ENCODE results near the gene SLC44A3.

Gene SLC44A3

DNA sequence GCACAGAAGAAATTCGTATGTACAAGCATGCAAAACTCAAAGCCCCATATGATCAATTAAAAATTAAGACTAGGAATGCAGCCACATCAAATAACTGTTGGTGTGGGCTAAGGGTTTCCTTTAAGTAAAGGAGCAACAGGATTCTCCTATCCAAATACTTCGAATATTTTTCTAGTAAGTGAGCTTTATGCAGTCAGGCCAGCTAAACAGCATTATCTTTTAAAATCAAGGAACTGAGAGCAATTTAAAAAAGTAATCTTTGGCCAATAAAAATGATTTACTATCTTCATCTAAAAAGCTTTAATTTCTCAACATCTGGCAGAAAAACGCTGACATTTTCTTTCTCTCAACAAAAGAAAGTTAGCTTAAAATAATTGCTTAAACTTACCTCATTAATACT lies 87.0 kb downstream of the SLC44A3 start (continued):
- TF ChIP-seq, protein P1, sequence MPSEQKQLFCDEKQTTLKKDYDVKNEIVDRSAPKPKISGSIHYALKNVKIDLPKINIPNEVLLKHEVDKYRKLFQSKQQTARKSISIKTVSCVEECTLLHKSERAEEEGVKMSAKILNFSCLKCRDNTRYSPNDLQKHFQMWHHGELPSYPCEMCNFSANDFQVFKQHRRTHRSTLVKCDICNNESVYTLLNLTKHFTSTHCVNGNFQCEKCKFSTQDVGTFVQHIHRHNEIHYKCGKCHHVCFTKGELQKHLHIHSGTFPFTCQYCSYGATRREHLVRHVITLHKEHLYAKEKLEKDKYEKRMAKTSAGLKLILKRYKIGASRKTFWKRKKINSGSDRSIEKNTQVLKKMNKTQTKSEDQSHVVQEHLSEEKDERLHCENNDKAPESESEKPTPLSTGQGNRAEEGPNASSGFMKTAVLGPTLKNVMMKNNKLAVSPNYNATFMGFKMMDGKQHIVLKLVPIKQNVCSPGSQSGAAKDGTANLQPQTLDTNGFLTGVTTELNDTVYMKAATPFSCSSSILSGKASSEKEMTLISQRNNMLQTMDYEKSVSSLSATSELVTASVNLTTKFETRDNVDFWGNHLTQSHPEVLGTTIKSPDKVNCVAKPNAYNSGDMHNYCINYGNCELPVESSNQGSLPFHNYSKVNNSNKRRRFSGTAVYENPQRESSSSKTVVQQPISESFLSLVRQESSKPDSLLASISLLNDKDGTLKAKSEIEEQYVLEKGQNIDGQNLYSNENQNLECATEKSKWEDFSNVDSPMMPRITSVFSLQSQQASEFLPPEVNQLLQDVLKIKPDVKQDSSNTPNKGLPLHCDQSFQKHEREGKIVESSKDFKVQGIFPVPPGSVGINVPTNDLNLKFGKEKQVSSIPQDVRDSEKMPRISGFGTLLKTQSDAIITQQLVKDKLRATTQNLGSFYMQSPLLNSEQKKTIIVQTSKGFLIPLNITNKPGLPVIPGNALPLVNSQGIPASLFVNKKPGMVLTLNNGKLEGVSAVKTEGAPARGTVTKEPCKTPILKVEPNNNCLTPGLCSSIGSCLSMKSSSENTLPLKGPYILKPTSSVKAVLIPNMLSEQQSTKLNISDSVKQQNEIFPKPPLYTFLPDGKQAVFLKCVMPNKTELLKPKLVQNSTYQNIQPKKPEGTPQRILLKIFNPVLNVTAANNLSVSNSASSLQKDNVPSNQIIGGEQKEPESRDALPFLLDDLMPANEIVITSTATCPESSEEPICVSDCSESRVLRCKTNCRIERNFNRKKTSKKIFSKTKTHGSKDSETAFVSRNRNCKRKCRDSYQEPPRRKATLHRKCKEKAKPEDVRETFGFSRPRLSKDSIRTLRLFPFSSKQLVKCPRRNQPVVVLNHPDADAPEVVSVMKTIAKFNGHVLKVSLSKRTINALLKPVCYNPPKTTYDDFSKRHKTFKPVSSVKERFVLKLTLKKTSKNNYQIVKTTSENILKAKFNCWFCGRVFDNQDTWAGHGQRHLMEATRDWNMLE (tag by site-specific recombination; conservative IDR thresholded peaks at IDR 0.05; ENCODE audit: low read depth) = no peak
- TF ChIP-seq ZNF324 (tag by site-specific recombination; IDR thresholded peaks at IDR 0.05) = no peak
- TF ChIP-seq IKZF3 (tag by site-specific recombination; IDR thresholded peaks at IDR 0.05) = no peak
- no peak for TF ChIP-seq YY1 (tag by site-specific recombination; IDR thresholded peaks at IDR 0.05)
- no peak for TF ChIP-seq ZNF19 (tag by site-specific recombination; IDR thresholded peaks at IDR 0.05; ENCODE audit: low read depth)
- TF ChIP-seq, protein P2, sequence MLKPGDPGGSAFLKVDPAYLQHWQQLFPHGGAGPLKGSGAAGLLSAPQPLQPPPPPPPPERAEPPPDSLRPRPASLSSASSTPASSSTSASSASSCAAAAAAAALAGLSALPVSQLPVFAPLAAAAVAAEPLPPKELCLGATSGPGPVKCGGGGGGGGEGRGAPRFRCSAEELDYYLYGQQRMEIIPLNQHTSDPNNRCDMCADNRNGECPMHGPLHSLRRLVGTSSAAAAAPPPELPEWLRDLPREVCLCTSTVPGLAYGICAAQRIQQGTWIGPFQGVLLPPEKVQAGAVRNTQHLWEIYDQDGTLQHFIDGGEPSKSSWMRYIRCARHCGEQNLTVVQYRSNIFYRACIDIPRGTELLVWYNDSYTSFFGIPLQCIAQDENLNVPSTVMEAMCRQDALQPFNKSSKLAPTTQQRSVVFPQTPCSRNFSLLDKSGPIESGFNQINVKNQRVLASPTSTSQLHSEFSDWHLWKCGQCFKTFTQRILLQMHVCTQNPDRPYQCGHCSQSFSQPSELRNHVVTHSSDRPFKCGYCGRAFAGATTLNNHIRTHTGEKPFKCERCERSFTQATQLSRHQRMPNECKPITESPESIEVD (tag by site-specific recombination; IDR thresholded peaks at IDR 0.05) = no peak
- no peak for TF ChIP-seq ZNF239 (tag by site-specific recombination; IDR thresholded peaks at IDR 0.05)
- TF ChIP-seq, protein P3, sequence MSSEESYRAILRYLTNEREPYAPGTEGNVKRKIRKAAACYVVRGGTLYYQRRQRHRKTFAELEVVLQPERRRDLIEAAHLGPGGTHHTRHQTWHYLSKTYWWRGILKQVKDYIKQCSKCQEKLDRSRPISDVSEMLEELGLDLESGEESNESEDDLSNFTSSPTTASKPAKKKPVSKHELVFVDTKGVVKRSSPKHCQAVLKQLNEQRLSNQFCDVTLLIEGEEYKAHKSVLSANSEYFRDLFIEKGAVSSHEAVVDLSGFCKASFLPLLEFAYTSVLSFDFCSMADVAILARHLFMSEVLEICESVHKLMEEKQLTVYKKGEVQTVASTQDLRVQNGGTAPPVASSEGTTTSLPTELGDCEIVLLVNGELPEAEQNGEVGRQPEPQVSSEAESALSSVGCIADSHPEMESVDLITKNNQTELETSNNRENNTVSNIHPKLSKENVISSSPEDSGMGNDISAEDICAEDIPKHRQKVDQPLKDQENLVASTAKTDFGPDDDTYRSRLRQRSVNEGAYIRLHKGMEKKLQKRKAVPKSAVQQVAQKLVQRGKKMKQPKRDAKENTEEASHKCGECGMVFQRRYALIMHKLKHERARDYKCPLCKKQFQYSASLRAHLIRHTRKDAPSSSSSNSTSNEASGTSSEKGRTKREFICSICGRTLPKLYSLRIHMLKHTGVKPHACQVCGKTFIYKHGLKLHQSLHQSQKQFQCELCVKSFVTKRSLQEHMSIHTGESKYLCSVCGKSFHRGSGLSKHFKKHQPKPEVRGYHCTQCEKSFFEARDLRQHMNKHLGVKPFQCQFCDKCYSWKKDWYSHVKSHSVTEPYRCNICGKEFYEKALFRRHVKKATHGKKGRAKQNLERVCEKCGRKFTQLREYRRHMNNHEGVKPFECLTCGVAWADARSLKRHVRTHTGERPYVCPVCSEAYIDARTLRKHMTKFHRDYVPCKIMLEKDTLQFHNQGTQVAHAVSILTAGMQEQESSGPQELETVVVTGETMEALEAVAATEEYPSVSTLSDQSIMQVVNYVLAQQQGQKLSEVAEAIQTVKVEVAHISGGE (tag by site-specific recombination; conservative IDR thresholded peaks at IDR 0.05; ENCODE audit: low read depth) = no peak

DNA sequence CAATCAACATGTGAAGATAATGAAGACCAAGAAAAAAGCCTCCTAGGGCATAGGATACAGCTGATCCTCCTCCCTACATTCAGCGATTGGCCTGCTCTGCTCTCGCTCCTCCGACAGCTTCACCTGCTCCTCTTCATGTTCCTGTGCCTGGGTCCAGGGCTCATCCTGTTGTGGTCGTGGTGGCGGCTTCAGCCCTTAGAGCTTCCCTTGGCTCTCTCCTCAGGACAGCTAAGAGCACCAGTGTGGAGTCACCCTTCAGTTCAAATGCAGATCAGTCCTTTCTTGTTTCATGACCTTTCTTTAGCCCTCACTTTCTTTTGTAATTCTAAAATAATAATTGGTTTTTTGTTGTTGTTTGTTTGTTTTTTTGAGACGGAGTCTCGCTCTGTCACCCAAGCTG lies 88.0 kb downstream of the SLC44A3 start:
- H3K9me3 ChIP-seq (ENCODE audit: control insufficient read depth, insufficient read depth, low read depth, low read length) = no peaks in the 10 kb centered on the region
- CTCF ChIA-PET = interaction anchor here (0.6 to 2.8 kb wide), 2 partner anchors 53 to 335 kb away, joined by 3 to 11 read pairs; no protein-coding TSS in a partner anchor
- TF ChIP-seq ZFP41 (tag by site-specific recombination; IDR thresholded peaks at IDR 0.05; ENCODE audit: borderline replicate concordance) (no peak), MEIS1 (CRISPR knock-in tag; IDR thresholded peaks at IDR 0.05; ENCODE audit: borderline replicate concordance) (no peak), ZSCAN16 (tag by site-specific recombination; IDR thresholded peaks at IDR 0.05) (no peak)
- H3K27ac ChIP-seq (ENCODE audit: extremely low read depth, low read depth, low read length) = no peak overlapping the region
- POLR2A ChIA-PET = no interaction called here
- peaks cover 0 to 3% of the 10 kb centered on the region in 2 experiments; a peak in 2 of 3 replicates for H3K36me3 ChIP-seq (ENCODE audit: control insufficient read depth in 2 of 2, insufficient read depth in 1 of 2, low read length in 2 of 2)
- peaks cover 13% of the 10 kb centered on the region for H3K4me1 ChIP-seq (ENCODE audit: control insufficient read depth, insufficient read depth, low read length)
- no peak overlapping the region for H3K4me3 ChIP-seq (ENCODE audit: low read depth, low read length)

DNA sequence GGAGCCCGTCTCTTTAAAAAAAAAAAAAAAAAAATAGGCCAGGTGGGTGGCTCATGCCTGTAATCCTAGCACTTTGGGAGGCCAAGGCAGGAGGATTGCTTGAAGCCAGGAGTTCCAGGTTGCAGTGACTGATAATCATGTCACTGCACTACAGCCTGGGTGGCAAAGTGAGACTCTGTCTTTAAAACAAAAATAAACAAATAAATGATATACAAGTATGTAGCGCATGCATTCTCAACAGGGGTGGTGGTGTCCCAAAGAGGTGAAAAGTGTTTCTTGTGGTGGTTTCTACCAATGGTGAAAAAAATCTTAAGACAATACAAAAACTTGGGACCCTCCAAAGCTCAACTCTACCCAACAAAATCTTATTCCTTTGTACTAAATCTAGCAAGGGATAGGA lies 88.8 kb downstream of the SLC44A3 start:
- H3K36me3 ChIP-seq (ENCODE audit: control insufficient read depth in 2 of 2, insufficient read depth in 1 of 2, low read length in 2 of 2) = peaks cover 0 to 3% of the 10 kb centered on the region in 2 experiments; a peak in 2 of 3 replicates
- H3K9me3 ChIP-seq (ENCODE audit: control insufficient read depth, insufficient read depth, low read depth, low read length) = no peaks in the 10 kb centered on the region
- ChIA-PET CTCF (interaction anchor here (0.9 to 2.4 kb wide), 3 partner anchors 13 to 133 kb away, joined by 3 to 13 read pairs (median 11); no protein-coding TSS in a partner anchor), POLR2A (interaction anchor here (1.2 kb wide), 1 partner anchor 18 kb away, joined by 3 read pairs; the partner anchor contains the start of gene CNN3)
- H3K4me1 ChIP-seq (ENCODE audit: control insufficient read depth, insufficient read depth, low read length) = peaks cover 18% of the 10 kb centered on the region
- H3K4me3 ChIP-seq (ENCODE audit: low read depth, low read length) = no peak overlapping the region
- H3K27ac ChIP-seq (ENCODE audit: extremely low read depth, low read depth, low read length) = no peak overlapping the region
- TF ChIP-seq ZNF354C (tag by site-specific recombination; IDR thresholded peaks at IDR 0.05; ENCODE audit: borderline replicate concordance, low read depth) = no peak
- TF ChIP-seq, protein P4, sequence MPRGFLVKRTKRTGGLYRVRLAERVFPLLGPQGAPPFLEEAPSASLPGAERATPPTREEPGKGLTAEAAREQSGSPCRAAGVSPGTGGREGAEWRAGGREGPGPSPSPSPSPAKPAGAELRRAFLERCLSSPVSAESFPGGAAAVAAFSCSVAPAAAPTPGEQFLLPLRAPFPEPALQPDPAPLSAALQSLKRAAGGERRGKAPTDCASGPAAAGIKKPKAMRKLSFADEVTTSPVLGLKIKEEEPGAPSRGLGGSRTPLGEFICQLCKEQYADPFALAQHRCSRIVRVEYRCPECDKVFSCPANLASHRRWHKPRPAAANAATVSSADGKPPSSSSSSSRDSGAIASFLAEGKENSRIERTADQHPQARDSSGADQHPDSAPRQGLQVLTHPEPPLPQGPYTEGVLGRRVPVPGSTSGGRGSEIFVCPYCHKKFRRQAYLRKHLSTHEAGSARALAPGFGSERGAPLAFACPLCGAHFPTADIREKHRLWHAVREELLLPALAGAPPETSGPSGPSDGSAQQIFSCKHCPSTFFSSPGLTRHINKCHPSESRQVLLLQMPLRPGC (tag by site-specific recombination; IDR thresholded peaks at IDR 0.05) = no peak
- no peak for TF ChIP-seq ZBTB7A (tag by site-specific recombination; IDR thresholded peaks at IDR 0.05; ENCODE audit: low read depth)
- TF ChIP-seq ZNF324 (tag by site-specific recombination; IDR thresholded peaks at IDR 0.05) = no peak
- no peak for TF ChIP-seq GLIS1 (tag by site-specific recombination; IDR thresholded peaks at IDR 0.05)
- no peak for TF ChIP-seq ZNF558 (tag by site-specific recombination; IDR thresholded peaks at IDR 0.05)
- no peak for TF ChIP-seq YY2 (tag by site-specific recombination; IDR thresholded peaks at IDR 0.05)
- no peak for TF ChIP-seq RBAK (tag by site-specific recombination; IDR thresholded peaks at IDR 0.05)
- TF ChIP-seq, protein P5, sequence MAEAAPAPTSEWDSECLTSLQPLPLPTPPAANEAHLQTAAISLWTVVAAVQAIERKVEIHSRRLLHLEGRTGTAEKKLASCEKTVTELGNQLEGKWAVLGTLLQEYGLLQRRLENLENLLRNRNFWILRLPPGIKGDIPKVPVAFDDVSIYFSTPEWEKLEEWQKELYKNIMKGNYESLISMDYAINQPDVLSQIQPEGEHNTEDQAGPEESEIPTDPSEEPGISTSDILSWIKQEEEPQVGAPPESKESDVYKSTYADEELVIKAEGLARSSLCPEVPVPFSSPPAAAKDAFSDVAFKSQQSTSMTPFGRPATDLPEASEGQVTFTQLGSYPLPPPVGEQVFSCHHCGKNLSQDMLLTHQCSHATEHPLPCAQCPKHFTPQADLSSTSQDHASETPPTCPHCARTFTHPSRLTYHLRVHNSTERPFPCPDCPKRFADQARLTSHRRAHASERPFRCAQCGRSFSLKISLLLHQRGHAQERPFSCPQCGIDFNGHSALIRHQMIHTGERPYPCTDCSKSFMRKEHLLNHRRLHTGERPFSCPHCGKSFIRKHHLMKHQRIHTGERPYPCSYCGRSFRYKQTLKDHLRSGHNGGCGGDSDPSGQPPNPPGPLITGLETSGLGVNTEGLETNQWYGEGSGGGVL (tag by site-specific recombination; IDR thresholded peaks at IDR 0.05) = no peak
